ENCODE data around the gene HOMER2. TPM values are rescaled to one million over a fixed set of nuclear protein-coding genes. Genes with fewer than 3 reads are reported as not detected.
A peak's percentile ranks its signal among the peaks of the same experiment; 100 is the strongest.

HOMER2 gene
- total RNA-seq, 1 donor from 2014 or later: 18.2 TPM

DNA sequence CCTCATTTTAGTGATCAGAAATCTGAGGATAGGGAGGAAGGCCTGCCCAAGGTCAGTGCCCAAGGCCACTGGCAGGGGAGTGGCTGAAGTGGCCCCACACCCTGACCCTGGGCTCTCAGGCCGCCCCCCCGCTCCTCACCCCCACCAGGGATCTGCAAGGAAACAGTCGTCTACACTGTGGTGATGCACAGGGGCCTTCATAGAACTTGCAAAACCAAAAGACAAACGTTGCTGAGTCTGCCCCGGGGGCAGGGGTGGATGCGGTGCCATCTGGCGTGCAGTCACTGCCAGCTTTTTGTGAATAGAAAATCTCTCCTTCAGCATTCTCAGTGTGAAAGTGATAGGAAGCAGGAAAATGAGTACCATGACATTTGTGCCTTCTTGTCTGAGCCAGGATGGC is 101.8 kb downstream of the HOMER2 start:
- intact Hi-C loops (cut with DNase I): no loop called here
- H3K27me3 ChIP-seq: no peaks in the 10 kb centered on the region
- H3K27ac ChIP-seq: no peak overlapping the region
- H3K4me1 ChIP-seq: no peaks in the 10 kb centered on the region
- TF ChIP-seq, protein P1, sequence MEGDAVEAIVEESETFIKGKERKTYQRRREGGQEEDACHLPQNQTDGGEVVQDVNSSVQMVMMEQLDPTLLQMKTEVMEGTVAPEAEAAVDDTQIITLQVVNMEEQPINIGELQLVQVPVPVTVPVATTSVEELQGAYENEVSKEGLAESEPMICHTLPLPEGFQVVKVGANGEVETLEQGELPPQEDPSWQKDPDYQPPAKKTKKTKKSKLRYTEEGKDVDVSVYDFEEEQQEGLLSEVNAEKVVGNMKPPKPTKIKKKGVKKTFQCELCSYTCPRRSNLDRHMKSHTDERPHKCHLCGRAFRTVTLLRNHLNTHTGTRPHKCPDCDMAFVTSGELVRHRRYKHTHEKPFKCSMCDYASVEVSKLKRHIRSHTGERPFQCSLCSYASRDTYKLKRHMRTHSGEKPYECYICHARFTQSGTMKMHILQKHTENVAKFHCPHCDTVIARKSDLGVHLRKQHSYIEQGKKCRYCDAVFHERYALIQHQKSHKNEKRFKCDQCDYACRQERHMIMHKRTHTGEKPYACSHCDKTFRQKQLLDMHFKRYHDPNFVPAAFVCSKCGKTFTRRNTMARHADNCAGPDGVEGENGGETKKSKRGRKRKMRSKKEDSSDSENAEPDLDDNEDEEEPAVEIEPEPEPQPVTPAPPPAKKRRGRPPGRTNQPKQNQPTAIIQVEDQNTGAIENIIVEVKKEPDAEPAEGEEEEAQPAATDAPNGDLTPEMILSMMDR (IDR thresholded peaks at IDR 0.05): no peak
- TF ChIP-seq POLR2AphosphoS5 (IDR thresholded peaks at IDR 0.05; ENCODE audit: insufficient read depth in 1 of 2, low read depth in 1 of 2) (no peak), POLR2A (IDR thresholded peaks at IDR 0.05) (no peak)
- H3K4me3 ChIP-seq: no peak overlapping the region
- H3K36me3 ChIP-seq: no peaks in the 10 kb centered on the region
- H3K9me3 ChIP-seq: no peaks in the 10 kb centered on the region
- DNase-seq (ENCODE audit: extremely low spot score in 2 of 2): no peak

DNA sequence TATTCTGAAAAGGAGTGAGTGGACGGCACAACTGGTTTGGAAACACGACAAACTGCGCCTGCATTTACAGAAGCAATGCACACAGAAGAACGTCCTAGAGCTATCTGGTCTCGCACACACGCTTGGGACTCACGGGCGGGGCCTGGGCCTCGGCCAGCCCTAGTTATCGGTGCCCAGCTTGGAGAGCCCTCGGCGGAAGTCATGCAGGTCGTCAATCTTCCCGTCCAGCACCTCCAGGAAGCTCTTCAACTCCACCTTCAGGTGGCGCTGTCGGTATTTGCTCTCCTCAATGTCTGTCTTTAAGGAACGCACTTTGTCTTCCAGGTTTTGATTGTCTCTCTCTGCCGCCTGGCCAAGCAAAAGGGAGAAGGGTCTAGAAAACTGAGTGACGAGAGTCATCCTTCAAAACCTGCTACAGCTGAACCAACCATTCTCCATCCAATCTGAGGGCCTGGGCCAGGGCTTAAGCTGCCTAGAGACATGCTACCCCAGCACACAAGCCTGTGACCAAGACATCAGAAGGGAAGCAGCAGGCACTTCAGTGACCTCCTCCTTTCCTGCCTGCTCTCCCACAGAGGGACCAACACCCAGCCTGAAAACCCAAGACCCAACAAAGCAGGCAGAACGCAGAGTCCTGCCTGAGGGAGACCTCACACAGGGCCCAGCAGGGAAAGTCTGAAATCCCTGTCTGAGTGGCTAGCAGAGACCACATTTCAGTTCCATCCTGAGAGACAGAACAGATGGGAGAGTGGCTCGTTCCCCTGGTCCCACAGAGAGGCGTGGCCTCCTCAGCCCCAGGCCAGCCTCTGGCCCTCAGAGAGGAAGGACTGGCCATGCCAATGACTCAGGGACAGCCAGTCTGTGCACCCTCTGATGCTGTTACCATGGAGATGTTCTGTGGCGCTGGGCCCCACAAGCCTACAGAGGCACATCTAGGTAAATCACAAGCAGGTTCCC is 102.7 kb downstream of the HOMER2 start:
- no peak for DNase-seq (ENCODE audit: extremely low spot score in 2 of 2)
- H3K9me3 ChIP-seq: no peaks in the 10 kb centered on the region
- H3K4me1 ChIP-seq: no peaks in the 10 kb centered on the region
- TF ChIP-seq POLR2A (IDR thresholded peaks at IDR 0.05) (no peak), POLR2AphosphoS5 (IDR thresholded peaks at IDR 0.05; ENCODE audit: insufficient read depth in 1 of 2, low read depth in 1 of 2) (no peak)
- TF ChIP-seq, protein P1 (IDR thresholded peaks at IDR 0.05): peak in 1 of 3 experiments; percentile 16
- H3K27me3 ChIP-seq: no peaks in the 10 kb centered on the region
- H3K36me3 ChIP-seq: no peaks in the 10 kb centered on the region
- H3K4me3 ChIP-seq: no peak overlapping the region
- no peak overlapping the region for H3K27ac ChIP-seq
- intact Hi-C loops (cut with DNase I): no loop called here

DNA sequence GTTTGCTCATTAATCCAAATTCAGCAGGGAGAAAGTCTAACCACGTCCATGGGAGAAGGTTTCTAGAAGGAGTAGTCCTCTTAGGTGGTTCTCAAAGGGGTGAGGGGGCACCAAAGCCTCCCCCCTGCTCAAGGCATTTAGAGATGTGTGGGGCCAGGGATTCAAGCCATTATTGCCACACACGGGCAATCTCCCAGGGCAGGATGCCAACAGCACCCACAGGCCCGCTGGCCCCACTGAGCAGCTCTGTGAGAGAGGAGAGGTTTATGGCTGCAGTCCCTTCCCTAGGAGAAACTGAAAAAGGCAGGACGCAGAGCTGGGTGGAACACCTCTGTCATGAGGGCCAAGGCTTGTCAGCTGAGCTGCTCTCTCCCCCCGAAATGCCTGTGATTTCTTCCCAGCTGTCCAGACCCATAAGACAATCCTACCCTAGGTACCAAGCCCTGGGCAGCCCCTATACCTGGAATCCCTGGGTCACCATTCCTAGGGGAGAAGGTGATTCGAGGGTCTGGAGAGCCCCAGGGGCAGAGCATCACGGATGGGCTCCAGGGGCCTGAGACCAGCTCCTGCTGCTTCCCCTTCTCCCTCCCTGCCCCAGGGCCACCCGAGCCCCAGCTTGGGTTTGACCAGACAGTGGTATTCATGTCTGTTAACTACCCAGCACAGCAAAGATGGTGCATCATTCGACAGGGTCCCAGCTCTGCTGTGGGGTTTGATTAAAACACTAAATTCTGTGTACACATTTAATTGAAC is 104.1 kb downstream of the HOMER2 start:
- Histone ChIP-seq H3K4me3 (no peak overlapping the region), H3K27me3 (no peaks in the 10 kb centered on the region), H3K36me3 (no peaks in the 10 kb centered on the region), H3K9me3 (no peaks in the 10 kb centered on the region), H3K4me1 (no peaks in the 10 kb centered on the region), H3K27ac (no peak overlapping the region)
- intact Hi-C loops (cut with DNase I): no loop called here
- no peak for DNase-seq (ENCODE audit: extremely low spot score in 2 of 2)
- TF ChIP-seq POLR2AphosphoS5 (IDR thresholded peaks at IDR 0.05; ENCODE audit: insufficient read depth in 1 of 2, low read depth in 1 of 2) (no peak), POLR2A (IDR thresholded peaks at IDR 0.05) (no peak)
- TF ChIP-seq, protein P1 (IDR thresholded peaks at IDR 0.05): no peak

DNA sequence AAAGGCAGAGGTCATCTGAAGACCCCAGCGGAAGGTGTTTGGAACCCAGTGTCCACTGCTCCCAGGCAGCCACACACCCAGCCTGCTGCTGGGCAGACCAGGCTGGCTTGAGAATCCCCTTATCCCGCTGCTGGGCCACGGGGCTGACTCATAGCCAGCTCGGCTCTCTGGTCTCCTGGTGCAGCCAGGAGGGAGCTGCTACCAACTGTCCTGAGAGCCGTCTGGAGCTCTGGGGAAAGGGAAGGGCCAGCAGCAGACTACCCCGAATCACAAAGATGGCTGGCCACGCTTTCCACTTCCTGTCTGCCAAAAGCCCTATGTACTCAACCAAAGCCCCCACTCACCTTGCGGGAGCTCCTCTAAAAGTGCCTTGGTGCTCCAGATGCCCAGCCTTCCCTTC is 104.8 kb downstream of the HOMER2 start:
- intact Hi-C loops (cut with DNase I): no loop called here
- Histone ChIP-seq H3K4me3 (no peak overlapping the region), H3K4me1 (no peaks in the 10 kb centered on the region), H3K27ac (no peak overlapping the region), H3K27me3 (no peaks in the 10 kb centered on the region), H3K9me3 (no peaks in the 10 kb centered on the region), H3K36me3 (no peaks in the 10 kb centered on the region)
- no peak for DNase-seq (ENCODE audit: extremely low spot score in 2 of 2)
- no peak for TF ChIP-seq POLR2AphosphoS5 (IDR thresholded peaks at IDR 0.05; ENCODE audit: insufficient read depth in 1 of 2, low read depth in 1 of 2)
- no peak for TF ChIP-seq POLR2A (IDR thresholded peaks at IDR 0.05)
- TF ChIP-seq, protein P1 (IDR thresholded peaks at IDR 0.05): no peak

Data from vagina (tissue), 2 donors.